ENCODE results near the gene PPP1CA.

PPP1CA gene

GRCh38 chr11:67438158-67438902 lies 36.7 kb upstream of the PPP1CA start:
- no peak overlapping the region for H3K4me3 ChIP-seq (ENCODE audit: control insufficient read depth, low read depth, low read length)
- no peak for DNase-seq (ENCODE audit: low read depth)
- TF ChIP-seq CTCF (IDR thresholded peaks at IDR 0.05; ENCODE audit: control insufficient read depth, insufficient read depth, low read depth, low read length, missing control alignments): no peak

GRCh38 chr11:67437809-67438157 lies 36.1 kb upstream of the PPP1CA start:
- TF ChIP-seq CTCF (IDR thresholded peaks at IDR 0.05; ENCODE audit: control insufficient read depth, insufficient read depth, low read depth, low read length, missing control alignments): no peak
- no peak for DNase-seq (ENCODE audit: low read depth)
- no peak overlapping the region for H3K4me3 ChIP-seq (ENCODE audit: control insufficient read depth, low read depth, low read length)

GRCh38 chr11:67437082-67437808 lies 35.6 kb upstream of the PPP1CA start, which contains the start of gene PTPRCAP:
TSS of gene PTPRCAP (minus strand) at chr11:67437682. CDS start at chr11:67437619, 63 bp downstream.
- DNase-seq (ENCODE audit: low read depth): no peak
- no peak within 1 kb of the TSS for H3K4me3 ChIP-seq (ENCODE audit: control insufficient read depth, low read depth, low read length)
- no peak for TF ChIP-seq CTCF (IDR thresholded peaks at IDR 0.05; ENCODE audit: control insufficient read depth, insufficient read depth, low read depth, low read length, missing control alignments)

GRCh38 chr11:67436459-67437081 lies 34.9 kb upstream of the PPP1CA start:
- TF ChIP-seq CTCF (IDR thresholded peaks at IDR 0.05; ENCODE audit: control insufficient read depth, insufficient read depth, low read depth, low read length, missing control alignments): no peak
- no peak for DNase-seq (ENCODE audit: low read depth)
- H3K4me3 ChIP-seq (ENCODE audit: control insufficient read depth, low read depth, low read length): no peak overlapping the region

GRCh38 chr11:67435727-67436458 lies 34.2 kb upstream of the PPP1CA start:
- DNase-seq (ENCODE audit: low read depth): no peak
- no peak for TF ChIP-seq CTCF (IDR thresholded peaks at IDR 0.05; ENCODE audit: control insufficient read depth, insufficient read depth, low read depth, low read length, missing control alignments)
- H3K4me3 ChIP-seq (ENCODE audit: control insufficient read depth, low read depth, low read length): no peak overlapping the region

GRCh38 chr11:67435031-67435726 lies 33.5 kb upstream of the PPP1CA start:
- no peak for TF ChIP-seq CTCF (IDR thresholded peaks at IDR 0.05; ENCODE audit: control insufficient read depth, insufficient read depth, low read depth, low read length, missing control alignments)
- no peak for DNase-seq (ENCODE audit: low read depth)
- H3K4me3 ChIP-seq (ENCODE audit: control insufficient read depth, low read depth, low read length): no peak overlapping the region
